ENCODE data around the gene NRSN1. TPM values are rescaled to one million over a fixed set of nuclear protein-coding genes. Genes with fewer than 3 reads are reported as not detected.

The NRSN1 gene
- total and polyA plus RNA-seq, 2 donors (not counting 1 experiment from before 2014, with no cell fraction given), result not detected

GRCh38 chr6:24145690-24146131 lies 19.7 kb downstream of the NRSN1 start:
- no peak overlapping the region for H3K9ac ChIP-seq (ENCODE audit: insufficient read depth, low read length)
- H4K20me1 ChIP-seq (ENCODE audit: control insufficient read depth, extremely low read depth, insufficient read depth, low read length), result no peaks in the 10 kb centered on the region
- no peaks in the 10 kb centered on the region for H3K27me3 ChIP-seq (ENCODE audit: control insufficient read depth, insufficient read depth, low read length)
- H3K79me2 ChIP-seq (ENCODE audit: control insufficient read depth, insufficient read depth, low read length), result no peaks in the 10 kb centered on the region
- H3K4me3 ChIP-seq (replicated peaks in 1 of 4; ENCODE audit: control extremely low read depth in 1 of 4, insufficient read depth in 1 of 4, low read depth in 3 of 4, low read length in 4 of 4), result no peak overlapping the region
- no peaks in the 10 kb centered on the region for H3K9me3 ChIP-seq (ENCODE audit: control insufficient read depth, insufficient read depth, low read depth, low read length)
- TF ChIP-seq EZH2 (IDR thresholded peaks at IDR 0.05; ENCODE audit: low read length, missing control alignments) (no peak), CTCF (conservative IDR thresholded peaks at IDR 0.05 in 1 of 2, IDR thresholded peaks at IDR 0.05 in 1 of 2; ENCODE audit: low read depth in 1 of 2, low read length in 2 of 2) (no peak)
- no peak overlapping the region for H2AFZ ChIP-seq (ENCODE audit: low read length)
- H3K4me2 ChIP-seq (ENCODE audit: extremely low read depth, insufficient read depth, low read length), result no peak overlapping the region
- DNase-seq (ENCODE audit: low read depth in 2 of 2), result no peak
- H3K36me3 ChIP-seq (ENCODE audit: control insufficient read depth, insufficient read depth, low read length), result no peaks in the 10 kb centered on the region
- H3K4me1 ChIP-seq (ENCODE audit: control insufficient read depth, extremely low read depth, insufficient read depth, low read length), result no peaks in the 10 kb centered on the region
- no peak overlapping the region for H3K27ac ChIP-seq (ENCODE audit: insufficient read depth, low read length)

- Histone ChIP-seq H3K4me1 (ENCODE audit: control insufficient read depth, extremely low read depth, insufficient read depth, low read length) (no peaks in the 10 kb centered on the region), H3K4me3 (replicated peaks in 1 of 4; ENCODE audit: control extremely low read depth in 1 of 4, insufficient read depth in 1 of 4, low read depth in 3 of 4, low read length in 4 of 4) (no peak overlapping the region), H3K79me2 (ENCODE audit: control insufficient read depth, insufficient read depth, low read length) (no peaks in the 10 kb centered on the region), H3K36me3 (ENCODE audit: control insufficient read depth, insufficient read depth, low read length) (no peaks in the 10 kb centered on the region), H3K27ac (ENCODE audit: insufficient read depth, low read length) (no peak overlapping the region), H3K9ac (ENCODE audit: insufficient read depth, low read length) (no peak overlapping the region), H3K27me3 (ENCODE audit: control insufficient read depth, insufficient read depth, low read length) (no peaks in the 10 kb centered on the region), H2AFZ (ENCODE audit: low read length) (no peak overlapping the region), H4K20me1 (ENCODE audit: control insufficient read depth, extremely low read depth, insufficient read depth, low read length) (no peaks in the 10 kb centered on the region), H3K4me2 (ENCODE audit: extremely low read depth, insufficient read depth, low read length) (no peak overlapping the region), H3K9me3 (ENCODE audit: control insufficient read depth, insufficient read depth, low read depth, low read length) (no peaks in the 10 kb centered on the region)
- no peak for DNase-seq (ENCODE audit: low read depth in 2 of 2)
- TF ChIP-seq EZH2 (IDR thresholded peaks at IDR 0.05; ENCODE audit: low read length, missing control alignments) (no peak), CTCF (conservative IDR thresholded peaks at IDR 0.05 in 1 of 2, IDR thresholded peaks at IDR 0.05 in 1 of 2; ENCODE audit: low read depth in 1 of 2, low read length in 2 of 2) (no peak)
Measured at GRCh38 chr6:24146871-24147270, 20.9 kb downstream of the NRSN1 start.

GRCh38 chr6:24147511-24148153 lies 21.6 kb downstream of the NRSN1 start:
- TF ChIP-seq EZH2 (IDR thresholded peaks at IDR 0.05; ENCODE audit: low read length, missing control alignments) (no peak), CTCF (conservative IDR thresholded peaks at IDR 0.05 in 1 of 2, IDR thresholded peaks at IDR 0.05 in 1 of 2; ENCODE audit: low read depth in 1 of 2, low read length in 2 of 2) (no peak)
- no peak overlapping the region for H3K9ac ChIP-seq (ENCODE audit: insufficient read depth, low read length)
- H3K4me2 ChIP-seq (ENCODE audit: extremely low read depth, insufficient read depth, low read length), result no peak overlapping the region

More at GRCh38 chr6:24147511-24148153, 21.6 kb downstream of the NRSN1 start:
- Histone ChIP-seq H2AFZ (ENCODE audit: low read length) (no peak overlapping the region), H3K27me3 (ENCODE audit: control insufficient read depth, insufficient read depth, low read length) (no peaks in the 10 kb centered on the region), H3K27ac (ENCODE audit: insufficient read depth, low read length) (no peak overlapping the region), H3K79me2 (ENCODE audit: control insufficient read depth, insufficient read depth, low read length) (no peaks in the 10 kb centered on the region), H4K20me1 (ENCODE audit: control insufficient read depth, extremely low read depth, insufficient read depth, low read length) (no peaks in the 10 kb centered on the region), H3K36me3 (ENCODE audit: control insufficient read depth, insufficient read depth, low read length) (no peaks in the 10 kb centered on the region), H3K9me3 (ENCODE audit: control insufficient read depth, insufficient read depth, low read depth, low read length) (no peaks in the 10 kb centered on the region), H3K4me1 (ENCODE audit: control insufficient read depth, extremely low read depth, insufficient read depth, low read length) (no peaks in the 10 kb centered on the region), H3K4me3 (replicated peaks in 1 of 4; ENCODE audit: control extremely low read depth in 1 of 4, insufficient read depth in 1 of 4, low read depth in 3 of 4, low read length in 4 of 4) (no peak overlapping the region)
- no peak for DNase-seq (ENCODE audit: low read depth in 2 of 2)
